HG03571 (cell line): ENCODE results near the gene AVEN.
"Not testable (repeated sequence)": the region's sequence is repeated elsewhere in the genome, so short reads cannot be mapped to it uniquely, and the experiment has no call there.

Experiments
- ATAC-seq: cut with Tn5 transposase; IDR thresholded peaks from one replicate; pipeline ENCODE4 v1.9.1; 2021; ENCODE audit not compliant: unreplicated experiment

The AVEN gene

GRCh38 chr15:34043391-34043790, 4.4 kb upstream of the AVEN start:
- ATAC-seq = no peak

- ATAC-seq = no peak
Observed at GRCh38 chr15:34039790-34040113, 748 bp upstream of the AVEN start.

GRCh38 chr15:34038023-34038870, 757 bp downstream of the AVEN start:
- ATAC-seq = peak; percentile 64

GRCh38 chr15:34031987-34032760, 6.8 kb downstream of the AVEN start:
- ATAC-seq = no peak

GRCh38 chr15:34027606-34028005, 11.4 kb downstream of the AVEN start:
- ATAC-seq = no peak

- ATAC-seq = no peak
Observed at GRCh38 chr15:34025252-34025651, 13.8 kb downstream of the AVEN start.

DNA sequence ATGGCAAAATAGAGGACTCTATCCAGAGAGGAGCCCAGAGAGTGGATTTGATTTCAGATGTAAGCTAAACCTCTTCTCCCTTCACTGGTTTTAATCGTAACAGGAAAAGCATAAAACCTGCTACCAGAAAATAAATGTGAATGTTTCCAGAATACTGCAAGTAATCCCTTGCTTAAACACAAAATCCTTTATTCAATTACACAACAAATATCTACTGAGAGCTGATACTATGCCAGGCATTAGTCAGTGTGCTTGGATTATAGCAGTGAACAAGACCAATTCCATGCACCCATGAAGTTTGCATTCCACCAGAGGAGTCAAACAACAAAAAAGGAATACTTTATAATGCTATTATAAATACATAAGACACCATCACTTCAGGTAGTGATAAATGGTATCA, 15.1 kb downstream of the AVEN start:
- no peak for ATAC-seq

GRCh38 chr15:34019369-34019990, 19.5 kb downstream of the AVEN start:
- ATAC-seq = no peak

DNA sequence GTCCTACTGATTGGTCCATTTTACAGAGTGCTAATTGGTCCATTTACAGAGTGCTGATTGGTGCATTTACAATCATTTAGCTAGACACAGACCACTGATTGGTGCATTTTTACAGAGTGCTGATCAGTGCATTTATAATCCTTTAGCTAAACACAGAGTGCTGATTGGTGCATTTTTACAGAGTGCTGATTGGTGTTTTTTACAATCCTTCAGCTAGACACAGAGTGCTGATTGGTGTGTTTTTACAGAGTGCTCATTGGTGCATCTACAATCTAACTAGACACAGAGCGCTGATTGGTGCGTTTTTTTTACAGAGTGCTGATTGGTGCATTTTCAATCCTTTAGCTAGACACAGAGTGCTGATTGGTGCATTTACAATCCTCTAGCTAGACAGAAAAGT, 20.3 kb downstream of the AVEN start:
- ATAC-seq = not testable (repeated sequence)

DNA sequence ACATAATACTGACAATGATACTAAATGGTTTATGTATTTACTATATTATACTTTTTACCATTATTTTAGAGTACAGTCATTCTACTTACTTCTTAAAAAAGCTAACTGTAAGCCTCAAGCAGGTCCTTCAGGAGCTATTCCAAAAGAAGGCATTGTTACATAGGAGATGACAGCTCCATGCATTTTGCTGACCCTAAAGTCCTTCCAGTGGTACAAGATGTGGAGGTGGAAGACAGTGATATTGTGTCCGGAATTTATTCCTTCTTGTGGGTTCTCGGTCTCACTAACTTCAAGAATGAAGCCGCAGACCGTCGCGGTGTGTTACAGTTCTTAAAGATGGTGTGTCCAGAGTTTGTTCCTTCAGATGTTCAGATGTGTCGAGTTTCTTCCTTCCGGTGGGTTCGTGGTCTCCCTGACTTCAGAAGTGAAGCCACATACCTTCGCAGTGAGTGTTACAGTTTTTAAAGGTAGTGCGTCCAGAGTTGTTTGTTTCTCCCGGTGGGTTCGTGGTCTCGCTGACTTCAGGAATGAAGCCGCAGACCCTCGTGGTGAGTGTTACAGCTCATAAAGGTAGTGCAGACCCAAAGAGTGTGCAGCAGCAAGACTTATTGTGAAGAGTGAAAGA, 20.9 kb downstream of the AVEN start:
- no peak for ATAC-seq

DNA sequence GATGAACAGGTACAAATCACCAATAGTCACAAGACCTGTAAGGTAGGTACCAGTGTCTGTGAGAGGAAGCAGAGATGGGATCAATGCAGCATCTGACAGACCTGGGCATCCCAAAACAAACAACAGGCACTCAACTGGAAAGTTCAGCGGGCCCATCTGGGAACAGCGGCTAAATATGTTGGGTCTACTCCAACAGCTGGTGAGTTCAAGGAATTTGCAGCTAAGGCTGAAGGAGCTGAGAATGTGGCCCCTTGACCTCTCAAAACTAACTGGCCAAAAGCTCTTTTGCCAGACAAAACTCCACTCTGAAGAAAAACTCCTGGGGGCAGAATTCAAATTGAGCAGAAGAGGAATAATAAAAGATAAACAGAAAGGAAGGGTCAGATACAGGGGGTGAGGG, 24.4 kb downstream of the AVEN start:
- no peak for ATAC-seq

- no peak for ATAC-seq
Observed at GRCh38 chr15:34013746-34014145, 25.3 kb downstream of the AVEN start.

DNA sequence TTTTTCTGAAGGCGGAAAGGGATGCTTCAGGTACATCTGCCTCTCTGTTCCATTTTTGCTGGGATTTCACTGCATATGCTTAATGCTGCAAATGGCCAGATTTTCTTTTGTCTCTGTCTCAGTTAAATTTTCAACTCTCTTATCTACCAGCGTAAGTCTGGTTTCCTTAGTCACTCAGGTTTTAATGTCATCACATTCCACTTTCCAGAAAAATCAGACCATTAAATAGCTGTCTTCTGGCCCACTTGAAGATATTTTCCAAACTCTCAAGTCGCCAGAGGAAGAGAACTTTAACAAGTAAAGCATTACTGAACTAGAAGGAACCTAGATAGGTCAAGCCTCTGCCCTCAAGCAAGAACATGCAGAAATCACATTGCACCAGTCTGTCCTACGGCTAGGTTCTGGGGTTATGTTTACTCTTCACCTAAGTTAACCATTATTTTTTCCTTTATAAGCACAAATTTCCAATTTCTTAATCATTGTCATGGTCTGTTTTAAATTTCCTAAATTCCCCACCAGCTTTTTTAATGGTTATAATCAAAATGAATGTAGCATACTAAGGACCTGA, 26.5 kb downstream of the AVEN start:
- ATAC-seq = no peak

GRCh38 chr15:34011481-34011880, 27.5 kb downstream of the AVEN start:
- no peak for ATAC-seq

GRCh38 chr15:34010921-34011320, 28.1 kb downstream of the AVEN start:
- no peak for ATAC-seq

- ATAC-seq = no peak
Observed at GRCh38 chr15:34009656-34010055, 29.3 kb downstream of the AVEN start.

GRCh38 chr15:34006381-34006780, 32.6 kb downstream of the AVEN start:
- no peak for ATAC-seq

DNA sequence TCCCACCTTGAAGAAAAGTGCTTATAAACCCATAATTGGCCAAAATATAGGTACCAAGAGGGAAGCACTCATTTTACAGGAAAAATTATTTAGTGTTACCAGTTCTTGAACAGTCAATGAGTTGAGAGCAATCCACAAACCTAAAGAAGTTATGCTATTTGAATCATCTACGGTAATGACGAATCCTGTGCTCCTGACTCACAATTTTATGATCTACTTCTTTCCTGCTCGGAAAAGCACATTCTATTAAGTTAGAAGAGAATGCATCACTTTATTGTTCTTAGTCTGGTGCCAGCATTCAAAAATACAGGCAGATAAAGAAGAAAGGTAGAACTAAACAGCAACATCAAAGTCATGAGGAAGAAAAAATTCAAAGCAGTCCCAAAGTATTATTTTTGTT, 37.5 kb downstream of the AVEN start:
- no peak for ATAC-seq

DNA sequence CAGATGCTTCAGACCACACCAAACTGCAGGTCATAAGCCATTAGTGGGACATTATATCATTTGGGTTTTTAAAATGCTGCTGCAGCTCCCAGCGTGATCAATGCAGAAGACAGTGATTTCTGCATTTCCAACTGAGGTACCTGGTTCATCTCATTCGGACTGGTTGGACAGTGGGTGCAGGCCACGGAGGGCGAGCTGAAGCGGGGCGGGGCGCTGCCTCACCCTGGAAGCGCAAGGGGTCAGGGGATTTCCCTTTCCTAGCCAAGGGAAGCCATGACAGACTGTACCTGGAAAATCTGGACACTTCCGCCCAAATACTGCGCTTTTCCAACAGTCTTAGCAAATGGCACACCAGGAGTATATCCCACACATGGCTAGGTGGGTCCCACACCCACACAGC, 43.3 kb downstream of the AVEN start:
- not testable (repeated sequence) for ATAC-seq

DNA sequence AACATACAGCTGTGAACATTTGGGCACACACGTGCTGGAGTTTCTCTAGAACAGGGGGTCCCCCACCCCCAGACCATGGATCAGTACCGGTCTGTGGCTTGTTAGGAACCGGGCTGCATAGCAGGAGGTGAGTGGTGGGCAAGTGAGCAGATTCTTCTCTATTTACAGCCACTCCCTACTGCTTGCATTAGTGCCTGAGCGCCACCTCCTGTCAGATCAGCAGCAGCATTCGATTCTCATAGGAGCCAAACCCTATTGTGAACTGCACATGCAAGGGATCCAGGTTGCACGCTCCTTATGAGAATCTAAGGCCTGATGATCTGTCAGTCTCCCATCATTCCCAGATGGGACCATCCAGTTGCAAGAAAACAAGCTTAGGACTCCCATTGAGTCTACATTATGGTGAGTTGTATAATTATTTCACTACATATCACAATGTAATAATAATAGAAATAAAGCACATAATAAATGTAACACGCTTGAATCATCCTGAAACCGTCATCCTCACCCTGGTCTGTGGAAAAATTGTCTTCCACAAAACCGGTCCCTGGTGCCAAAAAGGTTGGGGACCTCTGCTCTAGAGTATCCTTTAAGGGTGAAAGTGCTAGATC, 44.9 kb downstream of the AVEN start:
- ATAC-seq = no peak

DNA sequence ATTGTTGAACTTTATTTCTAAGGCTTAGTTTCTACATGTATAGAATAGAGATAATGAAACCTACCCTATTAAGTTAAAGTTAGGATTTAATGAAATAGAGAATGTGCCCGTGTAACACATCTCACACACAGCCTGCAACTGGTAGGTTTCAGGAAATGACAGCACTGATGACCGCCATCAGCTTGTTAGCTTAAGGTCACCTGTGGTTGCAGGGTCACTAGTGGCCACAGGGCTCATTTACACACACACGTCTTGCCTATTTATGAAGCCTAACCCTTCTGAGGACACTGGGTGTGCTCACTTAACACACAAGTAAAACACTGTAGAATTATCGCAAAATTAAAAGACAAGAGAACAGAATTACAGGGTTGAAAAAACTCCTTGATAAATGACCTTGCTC, 50.6 kb downstream of the AVEN start:
- no peak for ATAC-seq
